ENCODE measurements around the gene IGFL2. TPM values are rescaled to one million over a fixed set of nuclear protein-coding genes. Genes with fewer than 3 reads are reported as not detected.
"Not testable (repeated sequence)": the region's sequence is repeated elsewhere in the genome, so short reads cannot be mapped to it uniquely, and the experiment has no call there.

IGFL2 gene
- total RNA-seq, 3 donors from 2014 or later = 0.38 to 0.53 TPM; not detected in 1

DNA sequence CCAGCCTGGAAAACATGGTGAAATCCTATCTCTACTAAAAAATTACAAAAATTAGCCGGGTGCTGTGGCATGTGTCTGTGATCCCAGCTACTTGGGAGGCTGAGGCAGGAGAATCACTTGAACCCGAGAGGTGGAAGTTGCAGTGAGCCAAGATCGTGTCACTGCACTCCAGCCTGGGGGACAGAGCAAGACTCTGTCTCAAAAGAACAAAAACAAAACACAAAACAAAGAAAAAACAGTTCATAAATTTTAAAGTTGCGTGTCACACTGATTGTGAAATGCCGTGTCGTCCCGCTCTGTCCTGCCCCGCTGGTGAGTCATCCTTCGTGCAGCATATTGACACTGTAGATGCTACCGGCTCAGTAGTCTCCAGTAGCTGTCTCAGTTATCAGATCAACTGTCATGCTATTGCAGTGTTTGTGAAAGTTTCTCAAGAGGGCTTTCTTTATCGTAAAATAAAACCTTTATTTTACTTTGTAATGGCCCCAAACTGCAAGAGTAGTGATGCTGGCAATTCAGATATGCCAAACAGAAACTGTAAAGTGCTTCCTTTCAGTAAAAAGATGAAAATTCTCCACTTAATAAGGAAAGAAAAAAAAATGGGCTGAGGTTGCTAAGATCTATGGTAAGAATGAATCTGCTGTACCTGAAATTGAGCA is 45.1 kb downstream of the IGFL2 start:
- DNase-seq (peak in 1 of 3 donors; percentile 10), ATAC-seq (peak; percentile 75)
- Histone ChIP-seq H3K9me3 (no peaks in the 10 kb centered on the region), H3K4me3 (no peak overlapping the region), H3K36me3 (ENCODE audit: low read depth) (no peaks in the 10 kb centered on the region), H3K4me1 (ENCODE audit: low read depth) (no peaks in the 10 kb centered on the region)
- TF ChIP-seq, protein P1, sequence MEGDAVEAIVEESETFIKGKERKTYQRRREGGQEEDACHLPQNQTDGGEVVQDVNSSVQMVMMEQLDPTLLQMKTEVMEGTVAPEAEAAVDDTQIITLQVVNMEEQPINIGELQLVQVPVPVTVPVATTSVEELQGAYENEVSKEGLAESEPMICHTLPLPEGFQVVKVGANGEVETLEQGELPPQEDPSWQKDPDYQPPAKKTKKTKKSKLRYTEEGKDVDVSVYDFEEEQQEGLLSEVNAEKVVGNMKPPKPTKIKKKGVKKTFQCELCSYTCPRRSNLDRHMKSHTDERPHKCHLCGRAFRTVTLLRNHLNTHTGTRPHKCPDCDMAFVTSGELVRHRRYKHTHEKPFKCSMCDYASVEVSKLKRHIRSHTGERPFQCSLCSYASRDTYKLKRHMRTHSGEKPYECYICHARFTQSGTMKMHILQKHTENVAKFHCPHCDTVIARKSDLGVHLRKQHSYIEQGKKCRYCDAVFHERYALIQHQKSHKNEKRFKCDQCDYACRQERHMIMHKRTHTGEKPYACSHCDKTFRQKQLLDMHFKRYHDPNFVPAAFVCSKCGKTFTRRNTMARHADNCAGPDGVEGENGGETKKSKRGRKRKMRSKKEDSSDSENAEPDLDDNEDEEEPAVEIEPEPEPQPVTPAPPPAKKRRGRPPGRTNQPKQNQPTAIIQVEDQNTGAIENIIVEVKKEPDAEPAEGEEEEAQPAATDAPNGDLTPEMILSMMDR (IDR thresholded peaks at IDR 0.05) = no peak
- intact Hi-C loops (cut with DNase I, micrococcal nuclease) = loop anchor here in 1 of 2 donors (10.0 kb wide), 1 partner anchor 108 kb away; no protein-coding TSS in a partner anchor

GRCh38 chr19:46193678-46194077 is 45.6 kb downstream of the IGFL2 start:
- no peaks in the 10 kb centered on the region for H3K4me1 ChIP-seq (ENCODE audit: low read depth)
- no peak for ATAC-seq
- DNase-seq = no peak
- intact Hi-C loops (cut with DNase I, micrococcal nuclease) = loop anchor here in 1 of 2 donors (10.0 kb wide), 1 partner anchor 109 kb away; no protein-coding TSS in a partner anchor
- H3K36me3 ChIP-seq (ENCODE audit: low read depth) = no peaks in the 10 kb centered on the region
- H3K9me3 ChIP-seq = no peaks in the 10 kb centered on the region
- TF ChIP-seq, protein P1 (IDR thresholded peaks at IDR 0.05) = no peak
- no peak overlapping the region for H3K4me3 ChIP-seq

GRCh38 chr19:46195104-46195503 is 47.1 kb downstream of the IGFL2 start:
- TF ChIP-seq, protein P1 (IDR thresholded peaks at IDR 0.05) = no peak
- no peaks in the 10 kb centered on the region for H3K9me3 ChIP-seq
- intact Hi-C loops (cut with DNase I, micrococcal nuclease) = loop anchor here in 1 of 2 donors (10.0 kb wide), 1 partner anchor 110 kb away; no protein-coding TSS in a partner anchor

DNA sequence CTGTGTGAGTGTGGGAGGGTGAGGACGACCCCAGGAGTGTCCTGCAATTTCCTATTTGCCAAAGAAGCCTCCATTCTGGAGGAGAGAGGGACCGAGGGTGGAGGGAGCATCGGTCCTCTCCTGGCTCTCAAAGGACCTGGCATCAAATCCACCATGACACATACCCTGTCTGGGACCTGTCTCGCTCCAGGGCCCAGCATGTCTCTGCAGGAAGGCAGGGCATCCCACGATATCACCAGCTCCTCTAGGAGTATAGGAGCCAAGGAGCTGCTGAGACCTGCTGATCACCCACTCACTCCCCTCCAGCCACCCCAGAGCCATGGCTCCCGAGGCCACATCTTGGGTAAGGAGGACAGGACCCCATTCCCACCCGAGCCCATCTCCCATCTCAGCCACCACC is 47.9 kb downstream of the IGFL2 start:
- H3K9me3 ChIP-seq; H3K4me1 ChIP-seq (ENCODE audit: low read depth); ATAC-seq; H3K4me3 ChIP-seq; H3K36me3 ChIP-seq (ENCODE audit: low read depth); DNase-seq: not testable (repeated sequence)
- intact Hi-C loops (cut with DNase I, micrococcal nuclease) = loop anchor here in 1 of 2 donors (10.0 kb wide), 1 partner anchor 111 kb away; no protein-coding TSS in a partner anchor

More at GRCh38 chr19:46195104-46195503, 47.1 kb downstream of the IGFL2 start:
- H3K36me3 ChIP-seq (ENCODE audit: low read depth) = no peaks in the 10 kb centered on the region
- no peak overlapping the region for H3K4me3 ChIP-seq
- DNase-seq = no peak
- H3K4me1 ChIP-seq (ENCODE audit: low read depth) = no peaks in the 10 kb centered on the region
- no peak for ATAC-seq

DNA sequence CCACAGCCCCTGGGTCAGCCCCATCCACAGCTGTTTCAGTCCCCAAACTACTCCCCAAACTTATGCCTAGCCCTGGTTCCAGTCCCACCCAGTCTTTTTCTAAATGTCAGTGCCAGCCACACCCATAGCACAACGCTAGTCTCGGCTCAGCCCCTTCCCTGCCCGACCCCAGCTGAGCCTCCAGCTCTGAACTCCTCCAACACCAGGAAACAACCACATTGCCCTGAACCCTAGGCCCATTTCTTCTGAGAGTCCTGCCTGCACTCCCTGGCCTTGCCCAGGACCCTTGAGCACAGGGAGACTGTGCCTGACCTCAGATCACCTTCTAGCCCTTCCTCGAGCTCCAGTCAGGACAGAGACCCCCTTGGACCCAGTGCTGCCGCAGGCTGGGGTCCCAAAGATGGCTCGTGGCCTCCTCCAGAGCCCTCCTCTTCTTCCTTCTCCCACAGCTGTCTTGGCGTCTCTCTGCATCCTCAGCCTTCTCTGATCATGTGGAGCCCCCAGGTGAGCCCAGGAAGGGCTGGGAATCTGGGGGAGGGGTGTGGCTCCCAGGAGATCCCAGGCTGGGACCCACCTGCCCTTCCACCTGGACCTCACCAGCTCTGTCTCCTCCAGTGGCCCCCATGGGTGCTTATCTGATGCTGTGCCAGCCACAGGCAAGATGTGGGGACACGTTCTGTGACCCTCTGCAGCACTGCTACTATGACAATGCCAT is 48.5 kb downstream of the IGFL2 start:
- H3K9me3 ChIP-seq = no peaks in the 10 kb centered on the region
- TF ChIP-seq, protein P1 (IDR thresholded peaks at IDR 0.05) = no peak
- DNase-seq = no peak
- no peaks in the 10 kb centered on the region for H3K4me1 ChIP-seq (ENCODE audit: low read depth)
- H3K4me3 ChIP-seq = no peak overlapping the region
- ATAC-seq = no peak
- no peaks in the 10 kb centered on the region for H3K36me3 ChIP-seq (ENCODE audit: low read depth)
- intact Hi-C loops (cut with DNase I, micrococcal nuclease) = loop anchor here in 1 of 2 donors (10.0 kb wide), 1 partner anchor 112 kb away; no protein-coding TSS in a partner anchor
